Lower leg skin (tissue), 4 donors: ENCODE results near the gene ICOS. TPM values are rescaled to one million over a fixed set of nuclear protein-coding genes. Genes with fewer than 3 reads are reported as not detected.
"Not testable (repeated sequence)": the region's sequence is repeated elsewhere in the genome, so short reads cannot be mapped to it uniquely, and the experiment has no call there.

Source experiments
- DNase-seq, 2 donors: peaks; one replicate each; pipeline ENCODE4 v3.0.0-alpha.2; 2019; ENCODE audit warnings: low spot score in 2 of 2
- H3K4me3 ChIP-seq: fragments of 200-600 bp; sonication (generic); 2 replicates; pipeline ENCODE4 v1.5.1; 2017; ENCODE audit warnings: mild to moderate bottlenecking, low read depth; ENCODE audit not compliant: poor library complexity, severe bottlenecking
- POLR2A ChIP-seq, 2 donors: fragments of 450-650 bp; IDR thresholded peaks; one replicate each; pipeline ENCODE4 v1.6.1; 2016 to 2017; ENCODE audit warnings: antibody characterized with exemption in 2 of 2, mild to moderate bottlenecking in 1 of 2, moderate library complexity in 1 of 2
- WGBS, 2 donors: methylation state at CpG; one replicate each; pipeline ENCODE4 v1.1.5; 2018; 5-methylcytosine and 5-hydroxymethylcytosine counted together
- intact Hi-C: fragments of 100-400 bp; cut with DNase I; formaldehyde crosslinking; loops from one replicate; pipeline ENCODE4 v1.15.0; 2023; ENCODE audit warnings: low total_unique reads
- total RNA-seq, 4 donors: library from RNA; depleted of rRNA; stranded (reverse); fragments of >200 nt; gene quantifications; one replicate each; pipeline ENCODE4 v1.1.0, GENCODE V29; 2016
- TF ChIP-seq, protein P1 (sequence below), 3 donors: fragments of 450-650 bp; IDR thresholded peaks; one replicate each; pipeline ENCODE4 v1.5.1; 2016; ENCODE audit warnings: antibody characterized with exemption in 3 of 3, mild to moderate bottlenecking in 3 of 3, moderate library complexity in 2 of 3

The ICOS gene
- total RNA-seq, 4 donors from 2014 or later, result 0.25 TPM; not detected in 3

- WGBS, 2 donors, result 79 to 87% methylated on average over 8 of the region's 8 CpGs
- H3K4me3 ChIP-seq, result no peak overlapping the region
- TF ChIP-seq POLR2A (IDR thresholded peaks at IDR 0.05), result no peak
- TF ChIP-seq, protein P1, sequence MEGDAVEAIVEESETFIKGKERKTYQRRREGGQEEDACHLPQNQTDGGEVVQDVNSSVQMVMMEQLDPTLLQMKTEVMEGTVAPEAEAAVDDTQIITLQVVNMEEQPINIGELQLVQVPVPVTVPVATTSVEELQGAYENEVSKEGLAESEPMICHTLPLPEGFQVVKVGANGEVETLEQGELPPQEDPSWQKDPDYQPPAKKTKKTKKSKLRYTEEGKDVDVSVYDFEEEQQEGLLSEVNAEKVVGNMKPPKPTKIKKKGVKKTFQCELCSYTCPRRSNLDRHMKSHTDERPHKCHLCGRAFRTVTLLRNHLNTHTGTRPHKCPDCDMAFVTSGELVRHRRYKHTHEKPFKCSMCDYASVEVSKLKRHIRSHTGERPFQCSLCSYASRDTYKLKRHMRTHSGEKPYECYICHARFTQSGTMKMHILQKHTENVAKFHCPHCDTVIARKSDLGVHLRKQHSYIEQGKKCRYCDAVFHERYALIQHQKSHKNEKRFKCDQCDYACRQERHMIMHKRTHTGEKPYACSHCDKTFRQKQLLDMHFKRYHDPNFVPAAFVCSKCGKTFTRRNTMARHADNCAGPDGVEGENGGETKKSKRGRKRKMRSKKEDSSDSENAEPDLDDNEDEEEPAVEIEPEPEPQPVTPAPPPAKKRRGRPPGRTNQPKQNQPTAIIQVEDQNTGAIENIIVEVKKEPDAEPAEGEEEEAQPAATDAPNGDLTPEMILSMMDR (IDR thresholded peaks at IDR 0.05), result no peak
- DNase-seq, result no peak
- intact Hi-C loops, result no loop called here
These were observed 1.7 kb upstream of the ICOS start for GRCh38 chr2:203934711-203935438.

GRCh38 chr2:203935568-203935967 is 995 bp upstream of the ICOS start:
- DNase-seq, result no peak
- H3K4me3 ChIP-seq, result no peak overlapping the region
- intact Hi-C loops, result no loop called here
- TF ChIP-seq POLR2A (IDR thresholded peaks at IDR 0.05), result no peak
- TF ChIP-seq, protein P1 (IDR thresholded peaks at IDR 0.05), result no peak
- WGBS, 2 donors, result 98% methylated on average over 4 of the region's 4 CpGs

DNA sequence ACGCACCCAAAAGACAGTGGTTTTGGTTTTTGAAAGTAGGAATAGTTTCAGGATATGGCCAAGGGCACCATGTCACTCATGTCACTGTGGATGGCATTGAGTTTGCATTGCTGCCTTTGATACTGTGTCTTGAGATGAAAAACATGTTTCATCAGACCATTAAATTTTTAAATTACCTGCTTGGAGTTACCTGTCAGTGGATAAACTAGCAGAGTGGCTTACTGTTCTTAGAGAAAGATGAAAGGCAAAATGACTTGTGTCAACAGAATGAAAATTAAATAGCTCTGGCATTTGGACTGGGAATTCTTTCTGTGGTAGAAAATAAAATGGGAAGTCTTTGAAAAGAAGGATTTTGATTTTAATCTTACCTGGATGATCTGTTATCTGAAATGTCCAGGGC is 386 bp downstream of the ICOS start:
- WGBS, 2 donors, result 89 to 95% methylated on average over 1 of the region's 1 CpG
- no peak overlapping the region for H3K4me3 ChIP-seq
- TF ChIP-seq POLR2A (IDR thresholded peaks at IDR 0.05), result no peak
- TF ChIP-seq, protein P1 (IDR thresholded peaks at IDR 0.05), result no peak
- intact Hi-C loops, result no loop called here
- DNase-seq, result no peak

DNA sequence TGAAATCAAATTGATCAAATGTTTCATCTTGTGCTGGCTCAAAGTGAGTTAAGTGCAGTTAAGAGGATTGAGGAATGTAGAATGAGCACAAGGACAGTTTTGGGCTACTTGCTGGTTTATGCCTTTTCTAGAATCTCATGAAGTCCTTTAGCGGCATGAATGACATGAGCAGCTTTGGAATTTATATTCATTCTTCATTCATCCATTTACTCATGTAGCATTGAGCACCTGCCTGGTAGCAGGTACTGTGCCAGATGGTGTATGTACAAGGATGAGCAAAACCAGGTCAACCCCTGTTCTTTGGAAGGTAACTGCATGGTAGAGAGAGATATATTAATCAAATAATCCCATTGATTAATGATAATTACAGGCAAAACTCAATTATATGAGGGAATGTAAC is 1.2 kb downstream of the ICOS start:
- intact Hi-C loops, result no loop called here
- no peak overlapping the region for H3K4me3 ChIP-seq
- 85 to 88% methylated on average over 1 of the region's 1 CpG for WGBS, 2 donors
- TF ChIP-seq, protein P1 (IDR thresholded peaks at IDR 0.05), result no peak
- no peak for TF ChIP-seq POLR2A (IDR thresholded peaks at IDR 0.05)
- no peak for DNase-seq

GRCh38 chr2:203940039-203940438 is 3.5 kb downstream of the ICOS start:
- no peak overlapping the region for H3K4me3 ChIP-seq
- no peak for TF ChIP-seq POLR2A (IDR thresholded peaks at IDR 0.05)
- TF ChIP-seq, protein P1 (IDR thresholded peaks at IDR 0.05), result no peak
- intact Hi-C loops, result no loop called here
- DNase-seq, result no peak
- 74 to 76% methylated on average over 4 of the region's 4 CpGs for WGBS, 2 donors

GRCh38 chr2:203943493-203944382 is 7.2 kb downstream of the ICOS start:
- H3K4me3 ChIP-seq, DNase-seq, intact Hi-C loops: not testable (repeated sequence)
- 91 to 92% methylated on average over 7 of the region's 7 CpGs for WGBS, 2 donors
